Measurements from ENCODE around the gene ZNFX1. TPM values are rescaled to one million over a fixed set of nuclear protein-coding genes. Genes with fewer than 3 reads are reported as not detected.
A peak's percentile ranks its signal among the peaks of the same experiment; 100 is the strongest.

ZNFX1 gene
- total and polyA plus RNA-seq, 7 donors, result 8.4 to 29.6 (median 21.7) TPM

DNA sequence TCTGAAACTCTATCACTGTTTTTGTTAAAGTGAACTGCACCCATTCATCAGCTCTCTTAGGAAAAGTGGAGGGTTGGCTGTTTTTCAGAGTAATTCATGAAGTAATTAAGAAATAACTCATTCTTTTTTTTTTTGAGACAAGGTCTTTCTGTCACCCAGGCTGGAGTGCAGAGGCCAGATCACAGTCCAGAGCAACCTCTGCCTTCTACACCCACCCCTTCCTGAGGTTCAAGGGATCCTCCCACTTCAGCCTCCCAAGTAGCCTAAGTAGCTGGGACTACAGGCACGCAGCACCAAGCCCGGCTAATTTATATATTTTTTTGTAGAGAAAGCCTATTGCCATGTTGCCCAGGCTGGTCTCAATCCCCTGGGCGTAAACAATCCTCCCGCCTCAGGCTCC is 2.6 kb downstream of the ZNFX1 start:
- Histone ChIP-seq H3K27me3 (ENCODE audit: insufficient read depth in 3 of 3, low read length in 2 of 3) (no peaks in the 10 kb centered on the region), H3K4me3 (no peak overlapping the region), H3K36me3 (ENCODE audit: insufficient read depth in 1 of 2, low read depth in 1 of 2) (peaks cover 9 to 66% of the 10 kb centered on the region in 2 donors), H3K27ac (no peak overlapping the region), H3K4me1 (peaks cover 40% of the 10 kb centered on the region), H3K9me3 (no peaks in the 10 kb centered on the region)
- TF ChIP-seq, protein P1, sequence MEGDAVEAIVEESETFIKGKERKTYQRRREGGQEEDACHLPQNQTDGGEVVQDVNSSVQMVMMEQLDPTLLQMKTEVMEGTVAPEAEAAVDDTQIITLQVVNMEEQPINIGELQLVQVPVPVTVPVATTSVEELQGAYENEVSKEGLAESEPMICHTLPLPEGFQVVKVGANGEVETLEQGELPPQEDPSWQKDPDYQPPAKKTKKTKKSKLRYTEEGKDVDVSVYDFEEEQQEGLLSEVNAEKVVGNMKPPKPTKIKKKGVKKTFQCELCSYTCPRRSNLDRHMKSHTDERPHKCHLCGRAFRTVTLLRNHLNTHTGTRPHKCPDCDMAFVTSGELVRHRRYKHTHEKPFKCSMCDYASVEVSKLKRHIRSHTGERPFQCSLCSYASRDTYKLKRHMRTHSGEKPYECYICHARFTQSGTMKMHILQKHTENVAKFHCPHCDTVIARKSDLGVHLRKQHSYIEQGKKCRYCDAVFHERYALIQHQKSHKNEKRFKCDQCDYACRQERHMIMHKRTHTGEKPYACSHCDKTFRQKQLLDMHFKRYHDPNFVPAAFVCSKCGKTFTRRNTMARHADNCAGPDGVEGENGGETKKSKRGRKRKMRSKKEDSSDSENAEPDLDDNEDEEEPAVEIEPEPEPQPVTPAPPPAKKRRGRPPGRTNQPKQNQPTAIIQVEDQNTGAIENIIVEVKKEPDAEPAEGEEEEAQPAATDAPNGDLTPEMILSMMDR (IDR thresholded peaks at IDR 0.05), result no peak
- DNase-seq, result no peak
- ATAC-seq, result no peak
- intact Hi-C loops (cut with DNase I), result no loop called here
- 76 to 92% (median 87%) methylated on average over 4 of the region's 4 CpGs for WGBS, 3 donors

DNA sequence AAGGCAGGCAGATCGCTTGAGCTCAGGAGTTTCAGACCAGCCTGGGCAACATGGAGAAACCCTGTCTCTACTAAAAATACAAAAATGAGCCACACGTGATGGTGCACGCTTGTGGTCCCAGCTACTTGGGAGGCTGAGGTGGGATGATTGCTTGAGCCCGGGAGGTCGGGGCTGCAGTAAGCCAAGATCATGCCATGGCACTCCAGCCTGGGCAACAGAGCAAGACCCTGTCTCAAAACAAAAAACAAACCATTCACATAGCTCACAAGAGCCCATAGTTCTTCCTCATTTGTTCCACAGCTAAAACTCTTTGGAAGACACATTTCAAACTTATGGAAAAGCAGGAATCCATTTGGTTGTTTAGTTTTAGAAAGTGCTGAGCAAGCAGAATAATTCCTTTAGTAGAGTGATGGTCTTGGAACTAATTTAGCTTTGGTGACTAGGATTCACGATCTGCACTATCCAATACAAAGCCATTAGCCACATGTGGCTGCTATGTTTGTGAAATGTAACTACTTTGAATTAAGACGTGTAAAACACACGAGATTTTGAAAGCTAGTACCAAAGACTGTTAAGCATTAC is 4.1 kb downstream of the ZNFX1 start:
- Histone ChIP-seq H3K4me3 (no peak overlapping the region), H3K36me3 (ENCODE audit: insufficient read depth in 1 of 2, low read depth in 1 of 2) (peaks cover 3 to 68% of the 10 kb centered on the region in 2 donors), H3K27me3 (ENCODE audit: insufficient read depth in 3 of 3, low read length in 2 of 3) (no peaks in the 10 kb centered on the region), H3K4me1 (peaks cover 41% of the 10 kb centered on the region), H3K27ac (no peak overlapping the region), H3K9me3 (no peaks in the 10 kb centered on the region)
- TF ChIP-seq, protein P1 (IDR thresholded peaks at IDR 0.05), result no peak
- WGBS, 3 donors, result 90 to 93% (median 91%) methylated on average over 8 of the region's 8 CpGs
- ATAC-seq, result no peak
- no peak for DNase-seq
- intact Hi-C loops (cut with DNase I), result no loop called here

DNA sequence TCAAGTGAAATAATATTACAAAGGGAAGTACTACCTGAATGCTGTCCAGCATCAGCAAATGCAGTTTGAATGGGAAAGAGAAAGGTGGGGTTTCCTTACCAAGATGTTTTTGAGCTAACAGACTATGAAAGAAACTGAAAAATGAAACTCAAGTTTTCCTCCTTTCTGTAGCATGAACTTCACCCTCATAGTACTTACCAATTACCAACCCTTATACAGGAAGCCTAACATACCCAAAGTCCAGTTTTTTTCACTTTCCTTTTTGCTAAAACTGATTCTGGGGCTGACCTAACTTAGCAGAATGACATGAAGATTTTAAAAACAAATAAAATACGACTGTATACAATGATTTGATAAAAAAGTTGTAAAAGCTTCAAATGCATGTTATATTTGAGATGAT is 5.2 kb downstream of the ZNFX1 start:
- intact Hi-C loops (cut with DNase I), result no loop called here
- Histone ChIP-seq H3K36me3 (ENCODE audit: insufficient read depth in 1 of 2, low read depth in 1 of 2) (peaks cover 3 to 69% of the 10 kb centered on the region in 2 donors), H3K27me3 (ENCODE audit: insufficient read depth in 3 of 3, low read length in 2 of 3) (no peaks in the 10 kb centered on the region), H3K27ac (no peak overlapping the region), H3K4me1 (peaks cover 41% of the 10 kb centered on the region), H3K4me3 (no peak overlapping the region), H3K9me3 (no peaks in the 10 kb centered on the region)
- DNase-seq, result no peak
- 73 to 94% (median 76%) methylated on average over 1 of the region's 1 CpG for WGBS, 3 donors
- TF ChIP-seq, protein P1 (IDR thresholded peaks at IDR 0.05), result no peak
- no peak for ATAC-seq

DNA sequence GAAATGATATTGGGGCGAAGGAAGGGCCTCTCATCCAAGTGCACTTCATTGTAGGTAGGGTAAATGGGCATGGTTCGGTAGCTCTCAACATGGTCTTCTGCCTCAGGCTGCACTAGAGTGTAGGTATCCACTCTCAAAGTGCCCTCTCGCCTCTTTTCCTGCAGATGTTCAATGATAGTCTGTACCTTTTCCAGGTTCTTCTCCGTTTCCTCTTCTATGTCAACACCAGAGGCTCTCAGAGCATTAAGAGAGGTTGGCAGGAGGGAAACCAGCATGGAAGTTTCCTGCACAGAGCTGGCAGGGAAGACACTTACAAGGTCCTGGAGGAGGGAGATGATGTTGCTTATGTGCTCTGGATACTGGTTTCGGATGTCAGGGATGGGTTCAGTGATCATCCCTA is 7.1 kb downstream of the ZNFX1 start:
- ATAC-seq (no peak), DNase-seq (no peak)
- H3K27ac ChIP-seq, result no peak overlapping the region
- TF ChIP-seq, protein P1 (IDR thresholded peaks at IDR 0.05), result no peak
- H3K9me3 ChIP-seq, result no peaks in the 10 kb centered on the region
- peak overlapping the region; percentile 30 for H3K4me3 ChIP-seq
- WGBS, 3 donors, result 91 to 98% (median 94%) methylated on average over 5 of the region's 5 CpGs
- H3K4me1 ChIP-seq, result peaks cover 29% of the 10 kb centered on the region
- H3K27me3 ChIP-seq (ENCODE audit: insufficient read depth in 3 of 3, low read length in 2 of 3), result no peaks in the 10 kb centered on the region
- intact Hi-C loops (cut with DNase I), result no loop called here
- H3K36me3 ChIP-seq (ENCODE audit: insufficient read depth in 1 of 2, low read depth in 1 of 2), result peaks cover 3 to 84% of the 10 kb centered on the region in 2 donors

DNA sequence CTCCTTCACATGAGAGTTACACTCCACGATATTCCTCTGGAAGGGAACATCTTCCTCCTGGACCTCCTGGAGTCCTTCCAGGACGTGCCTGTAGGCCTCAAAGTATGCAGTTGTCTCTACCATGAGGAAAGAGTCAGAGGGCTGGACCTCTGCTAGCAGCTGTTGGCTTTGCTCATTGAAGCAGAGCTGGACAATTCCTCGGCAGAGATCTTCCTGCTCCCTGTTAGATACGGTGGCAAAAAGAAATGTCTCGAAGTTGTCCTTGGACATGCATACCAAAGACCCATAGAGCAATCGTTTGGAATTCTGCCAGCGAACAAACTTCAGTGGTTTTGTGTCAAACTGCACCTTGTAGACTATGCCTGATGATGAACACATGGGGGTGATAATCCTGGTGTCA is 7.7 kb downstream of the ZNFX1 start:
- TF ChIP-seq, protein P1 (IDR thresholded peaks at IDR 0.05), result no peak
- Histone ChIP-seq H3K27me3 (ENCODE audit: insufficient read depth in 3 of 3, low read length in 2 of 3) (no peaks in the 10 kb centered on the region), H3K4me1 (peaks cover 24% of the 10 kb centered on the region), H3K4me3 (peak overlapping the region; percentile 30), H3K36me3 (ENCODE audit: insufficient read depth in 1 of 2, low read depth in 1 of 2) (peaks cover 3 to 84% of the 10 kb centered on the region in 2 donors), H3K27ac (no peak overlapping the region), H3K9me3 (no peaks in the 10 kb centered on the region)
- 31 to 35% (median 32%) methylated on average over 7 of the region's 7 CpGs for WGBS, 3 donors
- no peak for DNase-seq
- intact Hi-C loops (cut with DNase I), result no loop called here
- ATAC-seq, result peak; percentile 57 to 81 (median 72)
